ENCODE measurements around the gene SLC8A1.

Gene SLC8A1

DNA sequence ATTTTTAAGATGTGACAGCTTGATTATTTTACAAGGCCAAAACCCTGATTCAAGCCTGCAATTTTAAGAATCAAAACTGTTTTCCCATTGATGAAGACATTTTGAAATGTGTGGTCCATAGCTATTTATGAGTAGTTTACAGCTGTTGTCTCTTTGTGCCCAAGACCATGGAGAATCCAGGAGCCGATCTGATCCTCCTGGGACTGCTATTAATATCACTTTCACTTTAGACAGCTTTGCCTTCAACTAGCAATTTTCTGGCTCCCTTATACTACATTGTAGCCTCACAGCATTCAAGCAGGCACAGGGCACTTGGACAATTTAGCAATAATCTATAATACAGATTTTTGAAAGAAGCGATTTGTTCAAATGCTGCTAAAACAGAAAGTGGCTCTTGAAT is 172.9 kb downstream of the SLC8A1 start:
- TF ChIP-seq, protein P1, sequence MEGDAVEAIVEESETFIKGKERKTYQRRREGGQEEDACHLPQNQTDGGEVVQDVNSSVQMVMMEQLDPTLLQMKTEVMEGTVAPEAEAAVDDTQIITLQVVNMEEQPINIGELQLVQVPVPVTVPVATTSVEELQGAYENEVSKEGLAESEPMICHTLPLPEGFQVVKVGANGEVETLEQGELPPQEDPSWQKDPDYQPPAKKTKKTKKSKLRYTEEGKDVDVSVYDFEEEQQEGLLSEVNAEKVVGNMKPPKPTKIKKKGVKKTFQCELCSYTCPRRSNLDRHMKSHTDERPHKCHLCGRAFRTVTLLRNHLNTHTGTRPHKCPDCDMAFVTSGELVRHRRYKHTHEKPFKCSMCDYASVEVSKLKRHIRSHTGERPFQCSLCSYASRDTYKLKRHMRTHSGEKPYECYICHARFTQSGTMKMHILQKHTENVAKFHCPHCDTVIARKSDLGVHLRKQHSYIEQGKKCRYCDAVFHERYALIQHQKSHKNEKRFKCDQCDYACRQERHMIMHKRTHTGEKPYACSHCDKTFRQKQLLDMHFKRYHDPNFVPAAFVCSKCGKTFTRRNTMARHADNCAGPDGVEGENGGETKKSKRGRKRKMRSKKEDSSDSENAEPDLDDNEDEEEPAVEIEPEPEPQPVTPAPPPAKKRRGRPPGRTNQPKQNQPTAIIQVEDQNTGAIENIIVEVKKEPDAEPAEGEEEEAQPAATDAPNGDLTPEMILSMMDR (IDR thresholded peaks at IDR 0.05; ENCODE audit: low read depth, low read length) = no peak
- H3K27ac ChIP-seq = no peak overlapping the region
- H3K36me3 ChIP-seq = no peaks in the 10 kb centered on the region
- no peak overlapping the region for H3K4me3 ChIP-seq (ENCODE audit: low read depth, low read length)
- H3K27me3 ChIP-seq (ENCODE audit: insufficient read depth, low read depth, severe bottlenecking) = no peaks in the 10 kb centered on the region
- no peak for DNase-seq
- no peaks in the 10 kb centered on the region for H3K9me3 ChIP-seq (ENCODE audit: severe bottlenecking)

DNA sequence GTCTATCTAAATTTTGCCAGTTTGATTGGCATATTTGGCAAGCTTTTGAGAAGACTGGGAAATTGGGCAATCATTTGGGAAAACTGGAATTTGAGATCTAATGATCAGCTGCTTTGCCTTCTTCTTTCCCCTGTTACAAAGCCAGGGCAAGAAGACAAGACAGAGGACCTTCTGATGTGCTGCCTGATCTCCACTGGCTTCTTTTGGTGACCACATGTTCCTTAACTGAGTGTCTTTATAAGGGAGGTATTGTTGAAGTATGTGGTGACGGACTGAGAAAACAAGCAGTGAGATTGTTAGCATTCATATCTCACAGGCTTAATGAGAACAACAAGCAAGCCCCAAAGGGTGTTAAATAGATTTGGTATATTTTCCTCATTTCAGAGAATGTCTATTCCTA is 175.8 kb downstream of the SLC8A1 start:
- Histone ChIP-seq H3K27me3 (ENCODE audit: insufficient read depth, low read depth, severe bottlenecking) (no peaks in the 10 kb centered on the region), H3K27ac (no peak overlapping the region), H3K4me3 (ENCODE audit: low read depth, low read length) (no peak overlapping the region), H3K9me3 (ENCODE audit: severe bottlenecking) (no peaks in the 10 kb centered on the region), H3K36me3 (no peaks in the 10 kb centered on the region)
- DNase-seq = no peak
- TF ChIP-seq, protein P1 (IDR thresholded peaks at IDR 0.05; ENCODE audit: low read depth, low read length) = no peak

DNA sequence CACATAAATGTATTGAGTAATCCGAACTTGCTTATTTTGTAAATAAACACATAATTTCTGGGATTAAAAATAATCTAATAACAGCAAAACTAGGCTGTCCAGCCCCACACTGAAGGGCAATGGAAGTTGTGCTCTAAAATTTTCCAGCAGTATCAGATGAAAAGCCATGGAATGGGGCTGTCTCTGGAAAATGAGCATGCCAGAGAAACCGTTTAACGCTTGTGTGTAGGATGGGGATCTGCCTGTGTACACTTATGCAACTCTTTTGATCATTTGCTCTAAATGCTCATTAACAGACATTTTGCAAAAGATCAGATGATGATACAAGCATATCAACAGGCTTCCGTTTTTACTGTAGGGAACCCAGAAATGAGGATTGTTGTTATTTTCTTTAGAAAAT is 177.6 kb downstream of the SLC8A1 start:
- Histone ChIP-seq H3K36me3 (no peaks in the 10 kb centered on the region), H3K27me3 (ENCODE audit: insufficient read depth, low read depth, severe bottlenecking) (no peaks in the 10 kb centered on the region), H3K4me3 (ENCODE audit: low read depth, low read length) (no peak overlapping the region), H3K9me3 (ENCODE audit: severe bottlenecking) (no peaks in the 10 kb centered on the region), H3K27ac (no peak overlapping the region)
- TF ChIP-seq, protein P1 (IDR thresholded peaks at IDR 0.05; ENCODE audit: low read depth, low read length) = no peak
- DNase-seq = no peak

DNA sequence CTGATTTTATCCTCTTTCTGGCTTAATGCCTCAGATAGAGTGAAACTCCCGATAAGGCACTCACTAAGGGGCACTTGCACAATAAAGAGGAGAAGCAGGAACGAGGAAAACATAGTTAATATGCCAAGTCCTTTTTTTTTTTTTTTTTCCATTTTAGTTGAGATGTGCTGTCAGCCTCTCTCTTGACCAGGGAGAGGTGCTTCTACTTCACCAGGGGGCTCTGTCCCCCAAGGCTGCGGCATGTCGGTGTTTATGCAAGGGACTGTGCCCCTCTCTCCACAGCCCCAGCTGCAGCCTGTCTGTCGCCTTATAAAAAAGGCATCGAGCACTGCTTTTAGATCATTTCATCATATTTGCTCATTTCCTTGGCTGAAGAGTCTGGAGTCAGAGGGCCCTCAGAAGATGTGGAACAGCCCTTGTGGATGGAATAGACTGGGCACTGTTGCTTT is 178.1 kb downstream of the SLC8A1 start:
- no peak for DNase-seq
- TF ChIP-seq, protein P1 (IDR thresholded peaks at IDR 0.05; ENCODE audit: low read depth, low read length) = 0 out of 2 replicates have a peak, but pooled peaks have one; percentile 8
- Histone ChIP-seq H3K27me3 (ENCODE audit: insufficient read depth, low read depth, severe bottlenecking) (no peaks in the 10 kb centered on the region), H3K36me3 (no peaks in the 10 kb centered on the region), H3K9me3 (ENCODE audit: severe bottlenecking) (no peaks in the 10 kb centered on the region), H3K27ac (no peak overlapping the region), H3K4me3 (ENCODE audit: low read depth, low read length) (no peak overlapping the region)

DNA sequence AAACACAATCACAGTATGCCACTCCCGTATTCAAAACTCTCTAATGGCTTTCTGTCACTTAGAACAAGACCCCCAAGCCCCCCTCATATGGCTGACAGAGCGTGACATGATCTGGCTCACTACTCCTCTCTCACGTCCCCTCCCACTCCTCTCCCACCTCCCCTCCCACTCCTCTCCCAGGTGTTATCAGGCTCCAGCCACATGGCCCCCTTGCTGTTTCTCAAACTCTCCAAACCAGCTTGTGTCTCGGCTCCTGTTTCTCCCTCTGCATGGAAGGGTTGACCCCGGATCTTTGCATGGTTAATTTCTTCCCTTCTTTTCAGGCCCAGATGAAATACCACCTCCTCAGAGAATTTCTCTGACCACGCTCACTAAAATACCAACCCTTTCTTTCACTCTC is 180.8 kb downstream of the SLC8A1 start:
- no peak overlapping the region for H3K4me3 ChIP-seq (ENCODE audit: low read depth, low read length)
- no peaks in the 10 kb centered on the region for H3K36me3 ChIP-seq
- no peaks in the 10 kb centered on the region for H3K27me3 ChIP-seq (ENCODE audit: insufficient read depth, low read depth, severe bottlenecking)
- no peaks in the 10 kb centered on the region for H3K9me3 ChIP-seq (ENCODE audit: severe bottlenecking)
- no peak overlapping the region for H3K27ac ChIP-seq
- DNase-seq = no peak
- TF ChIP-seq, protein P1 (IDR thresholded peaks at IDR 0.05; ENCODE audit: low read depth, low read length) = no peak

DNA sequence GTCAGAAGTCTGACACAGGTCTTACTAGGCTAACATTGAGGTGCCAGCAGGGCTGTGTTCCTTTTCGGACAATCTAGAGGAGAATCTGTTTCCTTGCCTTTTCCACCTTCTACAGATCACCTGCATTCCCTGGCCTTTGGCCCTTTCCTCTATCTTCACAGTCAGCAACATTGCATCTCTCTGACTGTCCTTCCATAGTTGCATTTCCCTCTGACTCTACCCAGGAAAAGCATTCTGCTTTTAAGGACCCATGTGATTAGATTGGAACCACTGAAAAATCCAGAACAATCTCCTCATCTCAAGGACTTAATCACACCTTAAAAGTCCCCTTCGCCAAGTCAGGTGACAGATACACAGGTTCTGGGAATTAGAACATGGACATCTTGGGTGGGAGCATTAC is 181.5 kb downstream of the SLC8A1 start:
- no peak for DNase-seq
- TF ChIP-seq, protein P1 (IDR thresholded peaks at IDR 0.05; ENCODE audit: low read depth, low read length) = no peak
- Histone ChIP-seq H3K4me3 (ENCODE audit: low read depth, low read length) (no peak overlapping the region), H3K27me3 (ENCODE audit: insufficient read depth, low read depth, severe bottlenecking) (no peaks in the 10 kb centered on the region), H3K27ac (no peak overlapping the region), H3K9me3 (ENCODE audit: severe bottlenecking) (no peaks in the 10 kb centered on the region), H3K36me3 (no peaks in the 10 kb centered on the region)
